ENCODE data around the gene TCEA3.

The TCEA3 gene

GRCh38 chr1:23433122-23433521 lies 8.6 kb upstream of the TCEA3 start:
- CTCF ChIA-PET, result no interaction called here

GRCh38 chr1:23431431-23431830 lies 6.9 kb upstream of the TCEA3 start:
- POLR2A ChIA-PET (ENCODE audit: low non-redundant PET), result no interaction called here

More at GRCh38 chr1:23433122-23433521, 8.6 kb upstream of the TCEA3 start:
- DNase-seq (ENCODE audit: low spot score), result no peak
- TF ChIP-seq CTCF (conservative IDR thresholded peaks at IDR 0.05; ENCODE audit: low read depth), result no peak
- no peak overlapping the region for H3K27ac ChIP-seq
- POLR2A ChIA-PET (ENCODE audit: low non-redundant PET), result no interaction called here

GRCh38 chr1:23430803-23431202 lies 6.3 kb upstream of the TCEA3 start:
- POLR2A ChIA-PET (ENCODE audit: low non-redundant PET), result no interaction called here
- H3K27ac ChIP-seq, result no peak overlapping the region
- DNase-seq (ENCODE audit: low spot score), result no peak
- no peak for TF ChIP-seq CTCF (conservative IDR thresholded peaks at IDR 0.05; ENCODE audit: low read depth)
- CTCF ChIA-PET, result no interaction called here

More at GRCh38 chr1:23431431-23431830, 6.9 kb upstream of the TCEA3 start:
- no peak overlapping the region for H3K27ac ChIP-seq
- DNase-seq (ENCODE audit: low spot score), result no peak
- TF ChIP-seq CTCF (conservative IDR thresholded peaks at IDR 0.05; ENCODE audit: low read depth), result no peak
- CTCF ChIA-PET, result no interaction called here

- no peak for TF ChIP-seq CTCF (conservative IDR thresholded peaks at IDR 0.05; ENCODE audit: low read depth)
- POLR2A ChIA-PET (ENCODE audit: low non-redundant PET), result no interaction called here
- DNase-seq (ENCODE audit: low spot score), result no peak
Measured at GRCh38 chr1:23428136-23428905, 3.8 kb upstream of the TCEA3 start.

GRCh38 chr1:23427550-23427949 lies 3.0 kb upstream of the TCEA3 start:
- CTCF ChIA-PET, result interaction anchor here (0.6 kb wide), 1 partner anchor 38 kb away, joined by 6 read pairs; no protein-coding TSS in a partner anchor
- no peak for TF ChIP-seq CTCF (conservative IDR thresholded peaks at IDR 0.05; ENCODE audit: low read depth)

More at GRCh38 chr1:23428136-23428905, 3.8 kb upstream of the TCEA3 start:
- CTCF ChIA-PET, result no interaction called here
- H3K27ac ChIP-seq, result no peak overlapping the region

GRCh38 chr1:23426828-23427227 lies 2.3 kb upstream of the TCEA3 start:
- POLR2A ChIA-PET (ENCODE audit: low non-redundant PET), result no interaction called here
- DNase-seq (ENCODE audit: low spot score), result no peak
- TF ChIP-seq CTCF (conservative IDR thresholded peaks at IDR 0.05; ENCODE audit: low read depth), result no peak
- no peak overlapping the region for H3K27ac ChIP-seq
- CTCF ChIA-PET, result interaction anchor here (0.6 to 0.9 kb wide), 2 partner anchors 38 to 71 kb away, joined by 3 to 6 read pairs; no protein-coding TSS in a partner anchor

More at GRCh38 chr1:23427550-23427949, 3.0 kb upstream of the TCEA3 start:
- DNase-seq (ENCODE audit: low spot score), result no peak
- POLR2A ChIA-PET (ENCODE audit: low non-redundant PET), result no interaction called here
- no peak overlapping the region for H3K27ac ChIP-seq

All from RWPE1 (cell line).